Panc1 (cell line): ENCODE data around the gene SRGAP2C. TPM values are rescaled to one million over a fixed set of nuclear protein-coding genes. Genes with fewer than 3 reads are reported as not detected.
"Not testable (repeated sequence)": the region's sequence is repeated elsewhere in the genome, so short reads cannot be mapped to it uniquely, and the experiment has no call there.

Source experiments
- ATAC-seq: fragments of 200-7000 bp; cut with Tn5 transposase; 2 replicates; pipeline ENCODE4 v1.9.1; 2020; ENCODE audit warnings: mild to moderate bottlenecking, moderate library complexity
- BruUV-seq: library from RNA; stranded (reverse); fragments of 400-500 nt; replicated peaks from 2 replicates; lab custom pipeline; 2021; lab: Mats Ljungman, UMichigan
- CTCF ChIA-PET: fragments of 300-600 bp; sonication (Branson Sonifier 250); formaldehyde crosslinking; loops from one replicate; lab custom pipeline; 2022; ENCODE audit warnings: antibody characterized with exemption; lab: Charles Lee
- POLR2A ChIA-PET: fragments of 300-600 bp; sonication (Branson Sonifier 250); formaldehyde crosslinking; loops from one replicate; lab custom pipeline; 2022; ENCODE audit warnings: antibody characterized with exemption; lab: Charles Lee
- DNase-seq: peaks from one replicate; pipeline ENCODE4 v3.0.0-alpha.2; 2010; ENCODE audit warnings: low read depth, low spot score
- H3K27ac ChIP-seq: 2 replicates; pipeline ENCODE4 v1.5.1; 2011; ENCODE audit warnings: mild to moderate bottlenecking, low read length, inconsistent platforms
- H3K27me3 ChIP-seq: fragments of 200-500 bp; sonication (Bioruptor generic); 2 replicates; pipeline ENCODE4 v1.6.0; 2014; ENCODE audit warnings: low read length, inconsistent platforms; ENCODE audit not compliant: control insufficient read depth, insufficient read depth
- H3K36me3 ChIP-seq: fragments of 200-500 bp; sonication (Bioruptor generic); 2 replicates; pipeline ENCODE4 v1.5.1; 2014; ENCODE audit warnings: inconsistent platforms, mild to moderate bottlenecking, low read length, moderate library complexity; ENCODE audit not compliant: control insufficient read depth, insufficient read depth
- H3K4me1 ChIP-seq: 2 replicates; pipeline ENCODE4 v1.5.1; 2011; ENCODE audit warnings: inconsistent platforms, mild to moderate bottlenecking, low read length, moderate library complexity; ENCODE audit not compliant: control insufficient read depth, insufficient read depth
- H3K4me3 ChIP-seq, 2 experiments: 2 replicates each; pipeline ENCODE4 v1.5.1; 2011 to 2012; ENCODE audit warnings: low read depth in 2 of 2, low read length in 2 of 2, mild to moderate bottlenecking in 2 of 2, inconsistent platforms in 1 of 2, moderate library complexity in 1 of 2
- H3K9me3 ChIP-seq: fragments of 200-500 bp; sonication (Bioruptor generic); 2 replicates; pipeline ENCODE4 v1.5.1; 2014; ENCODE audit warnings: low read depth, mild to moderate bottlenecking, inconsistent platforms, low read length, moderate library complexity; ENCODE audit not compliant: control insufficient read depth, insufficient read depth
- in situ Hi-C: cut with HindIII; loops from 2 replicates; pipeline ENCODE4 v1.10.0; 2016; ENCODE audit warnings: low sequenced_read_pairs, low pct_unique_long_range_greater_than_20kb
- intact Hi-C: fragments of 100-400 bp; cut with micrococcal nuclease; formaldehyde crosslinking; loops from one replicate; pipeline ENCODE4 v1.10.0; 2022; ENCODE audit not compliant: unreplicated experiment
- total RNA-seq: library from RNA; stranded (reverse); gene quantifications from one replicate; pipeline ENCODE4 v1.2.1, GENCODE V29; 2021; ENCODE audit not compliant: unreplicated experiment

SRGAP2C gene
- total RNA-seq, 1 experiment from 2014 or later: 50.5 TPM

DNA sequence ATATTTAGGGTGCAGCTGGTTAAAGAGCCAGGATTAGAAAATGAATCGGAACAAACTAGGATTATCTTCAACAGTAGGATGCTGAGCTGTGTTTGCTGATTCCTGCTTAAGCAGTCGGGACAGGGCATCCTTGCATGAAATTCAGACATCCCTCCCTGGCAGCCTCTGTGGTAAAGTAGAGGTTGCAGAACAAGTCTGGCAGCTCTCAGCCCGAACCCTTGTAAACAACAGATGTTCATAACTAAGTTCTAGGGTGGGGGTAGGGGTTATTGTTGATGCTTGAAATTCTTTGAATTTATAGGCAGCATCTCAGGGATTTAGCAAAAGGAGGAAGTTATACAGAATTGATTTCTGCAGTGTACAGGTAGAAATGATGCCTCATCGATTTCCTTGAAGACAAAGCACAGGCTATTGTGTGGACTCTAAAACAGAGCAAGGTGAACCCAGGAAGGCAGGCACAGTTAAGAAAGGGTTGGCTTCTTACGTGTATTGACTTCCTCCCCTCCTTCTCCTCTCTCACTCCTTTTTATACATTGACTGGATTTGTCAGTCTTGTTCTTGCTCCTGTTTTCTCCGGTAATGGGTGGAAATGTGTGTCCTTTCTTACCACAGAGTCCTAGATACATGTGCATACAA, 114.9 kb downstream of the SRGAP2C start:
- intact Hi-C loops, CTCF ChIA-PET, H3K9me3 ChIP-seq, H3K4me3 ChIP-seq, H3K36me3 ChIP-seq, POLR2A ChIA-PET, in situ Hi-C loops, H3K27me3 ChIP-seq, H3K4me1 ChIP-seq, H3K27ac ChIP-seq, BruUV-seq, DNase-seq: not testable (repeated sequence)
- ATAC-seq: peak; percentile 47

DNA sequence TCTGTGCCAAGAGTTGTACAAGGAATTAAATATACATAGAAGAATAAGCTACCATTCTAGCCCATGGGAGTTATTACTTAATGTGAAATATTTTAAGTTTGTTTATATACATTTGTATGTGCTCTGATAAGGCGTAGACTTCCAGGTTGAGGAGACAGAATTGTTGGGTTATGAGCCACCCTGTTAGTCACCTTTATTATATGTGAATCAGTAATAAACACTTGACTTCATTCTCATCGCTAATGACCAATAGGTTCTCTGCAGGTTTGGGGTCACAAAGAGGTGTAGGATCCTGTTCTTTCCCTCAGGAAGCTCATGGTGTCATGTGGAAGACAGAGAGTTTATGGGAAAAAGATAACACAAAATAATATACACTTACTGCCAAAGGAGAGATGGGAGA, 117.1 kb downstream of the SRGAP2C start:
- H3K4me1 ChIP-seq, H3K36me3 ChIP-seq, H3K4me3 ChIP-seq, POLR2A ChIA-PET, intact Hi-C loops, H3K27me3 ChIP-seq, H3K27ac ChIP-seq, BruUV-seq, CTCF ChIA-PET, in situ Hi-C loops, DNase-seq, H3K9me3 ChIP-seq: not testable (repeated sequence)
- ATAC-seq: peak; percentile 85

DNA sequence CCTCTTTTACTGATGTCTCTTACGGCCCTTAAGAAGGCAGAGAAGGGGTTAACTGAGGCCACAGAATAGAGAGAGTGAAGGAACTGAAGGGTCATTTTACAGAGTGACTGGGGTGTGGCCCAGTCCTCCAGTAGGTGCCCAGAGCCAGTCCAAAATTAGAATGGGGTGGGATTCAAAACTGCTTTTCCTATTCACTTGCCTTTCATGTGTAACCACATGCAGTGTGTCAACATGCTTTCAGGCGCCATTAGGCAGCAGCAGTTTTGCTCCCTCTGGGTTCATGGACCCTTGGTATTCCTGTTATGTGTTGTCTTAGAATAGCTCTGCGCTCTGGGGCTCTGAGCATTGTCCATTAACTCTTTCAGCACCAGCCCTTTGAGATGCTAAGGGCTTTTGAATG, 123.0 kb downstream of the SRGAP2C start:
- BruUV-seq, in situ Hi-C loops, H3K27me3 ChIP-seq, intact Hi-C loops, H3K36me3 ChIP-seq, POLR2A ChIA-PET, H3K4me3 ChIP-seq, H3K9me3 ChIP-seq, CTCF ChIA-PET, H3K4me1 ChIP-seq, H3K27ac ChIP-seq, DNase-seq: not testable (repeated sequence)
- ATAC-seq: peak; percentile 53; the same call in 1 of the 2 replicates

DNA sequence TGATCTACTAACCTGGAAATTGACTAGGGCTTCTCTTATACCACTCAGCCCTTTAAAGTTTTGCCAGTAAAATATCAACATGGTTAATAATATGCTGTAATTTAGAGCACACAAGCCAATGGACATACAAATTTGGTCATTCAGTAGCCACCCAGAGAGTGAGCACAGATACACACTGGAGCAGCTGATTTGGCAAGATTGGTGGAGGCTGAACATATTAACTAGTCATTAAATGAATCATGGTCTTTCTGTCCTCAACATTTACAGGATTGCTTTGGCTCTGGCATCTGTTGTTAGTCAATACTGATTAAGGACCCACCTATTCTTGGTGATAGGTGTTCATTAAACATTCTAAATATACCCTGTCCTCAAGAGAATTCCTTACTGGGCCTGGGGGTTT, 130.7 kb downstream of the SRGAP2C start:
- H3K4me3 ChIP-seq, POLR2A ChIA-PET, H3K36me3 ChIP-seq, DNase-seq, H3K27ac ChIP-seq, intact Hi-C loops, H3K4me1 ChIP-seq, H3K27me3 ChIP-seq, BruUV-seq, CTCF ChIA-PET, ATAC-seq, in situ Hi-C loops, H3K9me3 ChIP-seq: not testable (repeated sequence)

DNA sequence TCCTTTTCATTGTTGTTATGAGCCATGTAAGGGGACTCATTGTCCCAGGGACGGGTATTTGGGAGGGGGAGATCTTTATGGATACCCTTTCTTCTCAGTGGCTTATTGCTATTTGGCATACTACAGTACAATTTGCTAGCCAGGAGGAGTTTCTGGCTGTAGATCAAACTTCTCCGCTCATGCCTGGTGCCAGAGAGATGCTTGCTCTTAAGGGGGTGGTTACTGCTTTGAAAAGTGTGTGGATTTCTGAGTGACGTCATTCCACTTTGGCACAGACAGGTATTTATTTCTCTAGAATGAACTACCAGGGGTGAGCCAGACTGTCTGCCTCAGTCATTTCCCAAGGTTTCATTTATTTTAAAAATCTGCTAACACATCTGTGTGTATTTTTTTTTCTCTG, 131.3 kb downstream of the SRGAP2C start:
- DNase-seq: not testable (repeated sequence)

DNA sequence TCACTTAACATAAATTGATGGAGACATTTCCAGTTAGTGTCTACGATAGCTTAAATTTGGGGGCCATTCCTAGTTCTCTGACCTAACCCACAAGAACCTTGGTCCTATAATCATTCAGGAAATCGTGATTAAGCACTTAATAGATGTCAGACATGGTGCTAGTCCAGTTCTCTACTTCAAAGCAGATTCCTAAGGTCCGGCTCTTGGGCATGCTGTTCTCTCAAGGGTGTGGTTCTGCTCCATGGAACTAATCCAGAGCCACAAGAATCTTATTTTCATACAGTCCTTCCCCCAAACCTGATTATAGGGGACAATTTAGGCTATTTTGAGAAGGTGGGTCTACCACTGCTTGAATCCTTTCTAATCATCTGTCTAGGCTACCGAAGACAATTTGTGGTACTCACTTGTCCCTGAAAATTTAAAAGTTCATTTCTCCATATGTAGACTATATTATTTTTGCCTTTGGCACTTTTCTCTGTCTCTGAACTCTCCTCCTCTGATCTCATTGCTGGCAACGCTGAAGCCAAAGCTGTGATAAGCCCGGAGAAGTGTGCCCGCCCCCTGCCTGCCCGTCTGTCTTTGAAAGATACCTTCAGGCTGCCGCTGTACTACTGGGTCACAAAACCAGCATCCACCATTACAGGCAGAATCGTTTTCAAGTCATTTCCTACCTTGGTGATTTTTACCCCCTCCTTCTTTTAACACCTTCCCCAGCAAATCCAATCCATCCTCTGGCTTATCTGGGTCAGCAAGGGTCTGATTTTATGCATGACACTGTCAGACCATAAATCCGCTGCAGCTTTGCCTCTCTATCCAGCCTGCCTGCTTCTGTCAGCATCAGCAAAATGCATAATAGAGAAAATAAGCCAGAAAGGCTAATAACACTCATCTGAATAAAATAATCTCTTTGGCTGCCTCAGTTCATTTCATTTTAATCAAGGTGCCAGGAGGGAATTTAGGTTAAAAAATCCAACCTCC, 133.0 kb downstream of the SRGAP2C start:
- DNase-seq, H3K4me1 ChIP-seq, H3K36me3 ChIP-seq, H3K27me3 ChIP-seq, intact Hi-C loops, H3K27ac ChIP-seq, H3K4me3 ChIP-seq, CTCF ChIA-PET, H3K9me3 ChIP-seq, in situ Hi-C loops, POLR2A ChIA-PET, ATAC-seq: not testable (repeated sequence)
- BruUV-seq: TSS peak; percentile 33

More for the DNA sequence above, 131.3 kb downstream of the SRGAP2C start:
- H3K4me1 ChIP-seq, POLR2A ChIA-PET, intact Hi-C loops, H3K27me3 ChIP-seq, H3K27ac ChIP-seq, BruUV-seq, CTCF ChIA-PET, H3K9me3 ChIP-seq, ATAC-seq, in situ Hi-C loops, H3K36me3 ChIP-seq, H3K4me3 ChIP-seq: not testable (repeated sequence)

DNA sequence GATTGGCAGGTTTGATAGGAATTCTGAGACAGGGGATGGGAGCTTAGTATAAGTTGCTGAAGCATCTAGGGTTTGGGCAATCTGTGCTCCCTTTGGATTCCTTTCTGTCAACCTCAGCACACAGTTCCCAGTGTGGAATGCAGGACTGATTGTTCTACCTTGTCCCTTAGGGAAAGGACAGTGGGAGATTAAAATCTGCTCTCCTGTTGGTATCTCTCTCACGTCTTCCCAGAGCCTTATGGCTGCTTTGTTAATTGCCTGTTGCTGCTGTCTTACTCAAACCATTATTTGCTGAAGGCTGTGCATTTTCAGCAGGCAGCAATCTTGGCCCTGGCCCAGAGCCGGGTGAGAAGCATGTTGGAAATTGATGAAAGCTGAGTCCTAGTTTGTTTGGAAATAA, 133.9 kb downstream of the SRGAP2C start:
- peak; percentile 66 for ATAC-seq
- H3K9me3 ChIP-seq, DNase-seq, H3K36me3 ChIP-seq, CTCF ChIA-PET, in situ Hi-C loops, intact Hi-C loops, H3K4me1 ChIP-seq, BruUV-seq, H3K27me3 ChIP-seq, POLR2A ChIA-PET, H3K4me3 ChIP-seq, H3K27ac ChIP-seq: not testable (repeated sequence)
